Activated CD4-positive, alpha-beta T cell treated with anti-CD3 and anti-CD28 coated beads, Interleukin-2, amount 50 U/mL, for 16 hours (primary cell): ENCODE results near the gene ANKRD7.
"Not testable (repeated sequence)": the region's sequence is repeated elsewhere in the genome, so short reads cannot be mapped to it uniquely, and the experiment has no call there.

Experiments used
- DNase-seq: peaks from one replicate; pipeline ENCODE4 v3.0.0-alpha.2; 2020

ANKRD7 gene

DNA sequence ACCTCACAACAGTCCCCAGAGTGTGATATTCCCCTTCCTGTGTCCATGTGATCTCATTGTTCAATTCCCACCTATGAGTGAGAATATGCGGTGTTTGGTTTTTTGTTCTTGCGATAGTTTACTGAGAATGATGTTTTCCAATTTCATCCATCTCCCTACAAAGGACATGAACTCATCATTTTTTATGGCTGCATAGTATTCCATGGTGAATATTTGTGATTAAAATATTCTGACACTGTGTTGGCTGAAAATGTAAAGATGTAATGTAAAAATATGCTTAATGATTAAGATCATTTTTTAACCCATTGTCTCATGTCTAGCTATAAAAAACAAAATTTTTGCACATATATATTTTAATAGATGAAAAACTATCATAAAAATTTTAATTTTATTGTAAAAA lies 15.8 kb downstream of the ANKRD7 start:
- DNase-seq, result not testable (repeated sequence)

DNA sequence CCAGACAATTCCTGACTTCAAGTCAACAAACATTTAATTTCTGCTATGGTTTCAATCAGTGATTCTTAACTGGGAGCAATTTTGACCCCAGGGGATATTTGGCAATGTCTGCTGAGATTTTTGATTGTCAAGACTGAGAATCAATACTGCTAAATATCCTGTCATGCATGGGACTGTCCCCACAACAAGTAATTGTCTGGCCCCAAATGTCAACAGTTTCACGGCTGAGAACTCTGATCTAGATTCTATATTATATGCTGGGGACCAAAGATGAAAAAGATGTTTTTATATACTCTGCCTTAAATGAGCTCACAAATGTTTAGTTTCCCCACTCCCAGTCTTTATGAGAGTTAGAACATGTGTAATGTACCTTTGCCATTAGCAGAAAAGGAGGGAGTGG lies 19.2 kb downstream of the ANKRD7 start:
- DNase-seq, result no peak

DNA sequence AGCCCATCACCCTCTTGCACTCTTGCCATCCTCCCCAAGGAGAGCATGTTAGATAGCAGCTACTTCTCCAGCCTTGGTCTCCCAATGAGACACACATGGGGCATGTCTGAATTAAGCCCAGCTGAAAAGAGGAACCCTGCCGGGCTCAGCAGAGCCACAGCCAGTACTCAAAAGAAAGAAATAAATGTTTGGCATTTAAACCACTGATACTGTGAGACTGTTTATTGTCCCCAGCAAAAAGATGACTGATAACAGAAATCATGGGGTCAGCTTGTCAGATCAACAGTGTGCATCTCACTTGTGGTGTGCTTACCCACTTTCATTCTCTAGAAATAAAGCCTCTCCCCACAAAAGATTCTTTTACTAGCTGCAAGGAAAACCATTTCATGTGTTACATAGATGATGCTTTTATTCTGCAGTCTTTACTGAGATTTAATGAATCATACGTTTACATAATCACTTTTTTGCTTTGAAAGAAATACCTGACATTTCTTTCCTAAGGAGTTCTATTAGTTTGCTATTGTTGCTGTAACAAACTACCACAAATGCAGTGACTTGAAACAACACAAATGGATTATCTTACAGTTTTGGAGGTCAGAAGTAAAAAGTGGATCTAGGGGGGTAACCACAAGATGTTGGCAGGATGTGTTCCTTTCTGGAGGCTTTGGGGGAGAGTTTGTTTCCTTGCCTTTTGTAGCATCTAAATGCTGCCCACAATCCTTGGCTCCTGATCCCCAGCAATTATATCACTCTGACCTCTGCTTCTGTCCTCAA lies 20.9 kb downstream of the ANKRD7 start:
- DNase-seq, result peak; percentile 28

DNA sequence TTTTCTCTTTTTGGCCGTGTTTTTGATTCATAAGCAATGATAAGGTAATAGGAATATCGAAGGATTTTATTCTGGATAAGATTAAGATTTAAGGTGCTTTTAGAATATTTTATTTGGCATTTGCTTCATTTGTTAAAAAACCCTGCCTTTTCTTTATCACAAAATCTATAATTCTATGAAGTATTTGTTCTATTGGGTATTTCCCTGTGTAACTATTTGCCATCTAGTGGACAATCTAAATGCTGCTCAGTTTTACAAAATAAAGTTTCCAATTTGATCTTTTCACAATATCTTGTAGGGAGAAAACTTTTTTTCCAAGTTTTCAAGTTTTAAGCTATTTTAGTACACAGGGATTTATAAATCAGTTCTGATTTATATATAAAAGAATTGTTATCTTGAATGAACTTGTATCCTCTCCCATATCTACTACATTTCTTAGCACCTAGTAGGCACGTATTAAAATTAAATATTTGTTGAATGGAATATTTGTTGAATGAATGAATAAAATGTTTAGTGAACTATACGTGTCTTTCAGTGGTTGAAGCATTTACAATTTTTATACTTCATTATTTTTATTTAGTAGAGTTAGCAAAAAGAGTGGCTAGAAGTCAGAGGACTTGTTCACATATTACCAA lies 26.5 kb downstream of the ANKRD7 start:
- DNase-seq, result no peak

DNA sequence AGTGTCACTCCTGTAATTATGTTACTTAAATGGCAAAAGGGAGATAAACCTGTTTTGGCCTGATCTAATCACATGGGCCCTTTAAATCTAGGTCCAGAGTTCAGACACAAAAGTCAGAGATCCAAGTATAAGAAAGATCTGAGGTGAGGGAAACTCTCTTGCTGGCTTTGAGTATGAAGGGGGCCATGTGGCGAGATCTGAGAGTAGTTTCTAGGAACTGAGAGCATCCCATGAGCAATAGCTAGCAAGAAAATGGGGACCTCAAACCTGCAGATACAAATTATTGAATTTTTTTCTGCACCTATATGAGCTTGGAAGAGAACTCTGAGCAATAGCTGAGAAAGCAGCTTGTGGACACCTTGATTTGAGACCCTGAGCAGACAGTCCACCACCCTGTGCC lies 27.6 kb downstream of the ANKRD7 start:
- DNase-seq, result no peak

DNA sequence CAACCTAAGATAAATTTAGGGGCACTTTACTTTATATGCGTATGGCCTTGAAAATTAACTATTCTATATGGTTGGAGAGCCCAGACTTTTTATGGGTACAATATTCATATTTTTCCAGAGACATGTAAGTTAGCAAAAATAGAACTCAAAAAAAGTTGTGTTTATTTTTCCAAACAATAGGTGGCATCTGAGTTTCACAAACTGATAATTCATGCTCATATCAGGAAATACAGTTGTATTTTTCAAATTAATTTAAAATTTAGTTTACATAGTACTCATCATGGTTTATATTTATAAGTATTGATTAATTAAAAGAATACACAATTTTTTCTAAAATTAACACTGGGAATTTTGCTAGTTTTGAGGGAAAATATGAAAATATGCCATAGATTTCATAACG lies 34.6 kb downstream of the ANKRD7 start:
- no peak for DNase-seq

DNA sequence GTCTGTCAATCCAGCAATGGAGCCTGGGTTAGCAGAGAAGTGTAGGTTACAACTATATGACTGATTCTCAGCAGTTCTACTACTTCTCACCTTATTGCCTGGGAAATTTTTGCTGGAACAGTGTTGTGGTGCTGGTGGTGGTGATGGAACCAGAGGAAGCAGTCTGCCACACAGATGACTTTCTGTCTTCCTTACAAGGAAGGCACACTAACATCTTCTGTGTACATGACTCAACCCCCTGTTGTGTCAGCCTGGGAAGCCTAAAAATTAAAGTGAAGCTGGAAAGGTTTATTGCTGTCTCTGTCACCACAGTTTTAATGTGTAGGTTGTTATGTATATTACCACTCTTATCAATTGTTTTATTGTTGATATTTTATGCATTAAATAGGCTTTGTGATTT lies 40.3 kb downstream of the ANKRD7 start:
- no peak for DNase-seq

DNA sequence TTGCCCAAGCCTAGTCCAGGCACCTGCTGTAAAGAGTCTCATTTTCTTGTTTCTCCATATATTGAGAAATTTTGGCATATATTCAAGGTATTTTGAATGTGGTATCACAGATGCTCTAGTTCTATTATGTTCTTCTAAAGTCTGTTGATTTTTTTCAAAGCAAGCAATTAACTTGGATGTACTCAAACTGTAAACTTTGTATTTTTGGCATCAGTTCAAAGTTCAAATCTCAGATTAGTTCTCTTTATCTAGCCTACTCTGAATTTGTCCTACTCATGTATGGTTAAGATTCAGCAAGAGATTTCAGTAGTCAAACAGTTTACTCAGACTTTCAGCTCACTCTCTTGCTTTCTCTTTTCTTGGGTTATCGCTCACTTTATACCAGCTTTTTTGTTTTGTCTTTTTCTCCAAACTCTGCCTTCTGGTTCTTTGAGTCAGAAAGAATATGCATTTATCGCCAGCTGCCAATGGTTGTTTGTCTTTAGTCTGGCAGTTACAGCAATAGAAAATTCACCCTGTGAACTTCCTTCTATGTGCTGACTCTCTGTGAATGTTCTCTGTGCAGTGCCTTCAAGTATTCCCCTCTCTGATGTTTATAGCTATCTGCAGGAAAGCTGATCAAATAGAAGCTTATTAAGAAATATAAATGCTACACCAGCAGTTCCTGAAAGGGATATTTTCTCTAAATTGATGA lies 56.0 kb downstream of the ANKRD7 start:
- DNase-seq, result no peak

DNA sequence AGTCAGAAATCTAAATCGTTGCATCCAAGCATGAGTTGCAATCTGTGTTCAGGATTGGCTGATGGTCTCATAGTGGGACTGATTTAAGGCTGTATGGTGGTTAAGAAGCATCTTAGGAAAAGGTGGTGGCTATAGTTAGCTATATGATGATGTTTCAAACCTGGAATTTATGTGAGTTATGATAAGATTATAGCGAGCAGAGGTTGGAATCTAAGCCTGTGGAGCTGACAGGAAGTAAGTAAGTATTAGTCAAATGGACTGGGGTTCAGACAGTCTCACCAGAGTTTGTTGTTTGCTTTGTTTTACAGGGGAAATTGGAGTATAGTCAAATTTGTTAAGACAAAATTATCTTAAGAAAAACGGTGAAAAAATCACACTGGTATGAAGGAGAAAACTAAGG lies 56.7 kb downstream of the ANKRD7 start:
- no peak for DNase-seq

DNA sequence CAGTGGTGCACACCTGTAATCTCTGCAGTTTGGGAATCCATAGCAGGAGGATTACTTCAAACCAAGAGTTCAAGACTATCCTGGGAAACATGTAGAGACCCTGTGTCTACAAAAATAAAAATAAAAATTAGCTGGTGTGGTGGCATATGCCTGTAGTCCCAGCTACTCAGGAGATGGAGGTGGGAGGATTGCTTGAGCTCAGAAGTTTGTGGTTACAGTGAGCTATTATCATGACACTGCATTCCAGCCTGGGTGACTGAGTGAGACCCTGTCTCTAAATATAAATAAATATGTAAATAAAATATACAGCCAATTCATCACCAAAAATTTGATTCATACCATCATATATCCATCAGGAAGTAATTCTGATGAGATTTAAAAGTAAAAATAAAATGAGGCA lies 60.9 kb downstream of the ANKRD7 start:
- no peak for DNase-seq

DNA sequence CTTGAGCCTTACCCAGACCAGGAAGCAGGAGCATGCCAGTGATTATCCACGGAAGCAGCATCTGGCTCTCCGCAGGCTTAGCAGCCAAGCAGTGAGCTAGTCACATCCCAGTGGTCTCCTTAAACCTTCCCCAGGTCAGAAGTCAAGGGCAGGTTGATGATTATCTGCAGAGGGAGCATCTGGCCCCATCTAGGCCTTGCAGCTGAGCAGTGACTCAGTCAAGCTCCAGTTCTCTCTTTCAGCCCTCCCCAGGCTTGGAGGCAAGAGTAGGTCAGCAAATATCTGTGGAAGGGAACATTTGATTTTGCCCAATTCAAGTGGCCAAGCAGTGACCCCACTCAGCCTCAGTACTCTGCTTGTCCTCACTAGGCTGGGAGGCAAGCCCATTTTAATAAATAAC lies 61.6 kb downstream of the ANKRD7 start:
- DNase-seq, result no peak

DNA sequence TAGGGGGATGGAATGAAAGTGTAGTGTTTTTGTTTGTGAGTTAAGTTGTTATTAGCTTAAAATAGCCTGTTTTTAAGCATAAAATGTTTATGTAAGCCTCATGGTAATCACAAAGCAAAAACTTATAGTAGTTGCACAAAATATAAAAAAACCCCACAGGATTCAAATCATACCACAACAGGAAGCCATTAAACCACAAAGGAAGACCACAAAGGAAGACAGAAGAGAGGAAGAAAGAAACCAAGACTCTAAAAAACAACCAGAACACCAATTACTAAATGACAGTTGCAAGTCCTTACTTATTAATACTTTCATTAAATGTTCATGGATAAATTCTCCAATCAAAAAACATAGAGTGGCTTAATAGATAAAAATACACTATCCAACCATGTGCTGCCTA lies 63.6 kb downstream of the ANKRD7 start:
- peak; percentile 76 for DNase-seq

DNA sequence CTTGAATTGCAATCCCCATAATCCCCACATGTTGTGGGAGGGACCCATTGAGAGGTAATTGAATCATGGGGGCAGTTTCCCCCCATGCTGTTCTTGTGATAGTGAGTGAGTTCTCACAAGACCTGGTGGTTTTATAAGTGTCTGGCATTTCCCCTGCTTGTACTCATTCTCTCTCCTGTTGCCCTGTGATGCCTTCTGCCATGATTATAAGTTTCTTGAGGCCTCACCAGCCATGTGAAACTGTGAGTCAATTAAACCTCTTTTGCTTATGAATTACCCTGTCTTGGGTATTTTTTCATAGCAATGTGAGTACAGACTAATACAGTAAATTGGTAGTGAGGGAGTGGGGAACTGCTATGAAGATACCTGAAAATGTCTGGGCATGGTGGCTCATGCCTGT lies 65.0 kb downstream of the ANKRD7 start:
- DNase-seq, result peak; percentile 9
